Osteocyte (in vitro differentiated cells): Measurements from ENCODE around the gene GPR160. TPM values are rescaled to one million over a fixed set of nuclear protein-coding genes. Genes with fewer than 3 reads are reported as not detected.

Source experiments
- DNase-seq: peaks from one replicate; pipeline ENCODE4 v3.0.0; 2021; ENCODE audit warnings: mixed read lengths; ENCODE audit not compliant: unreplicated experiment; ENCODE audit errors: extremely low spot score
- H3K27ac Mint-ChIP-seq: one replicate; pipeline ENCODE4 v1.8.0; 2021; ENCODE audit warnings: mild to moderate bottlenecking, mixed read lengths; ENCODE audit not compliant: unreplicated experiment
- H3K27me3 Mint-ChIP-seq: one replicate; pipeline ENCODE4 v1.8.0; 2021; ENCODE audit warnings: mixed read lengths; ENCODE audit not compliant: unreplicated experiment
- H3K36me3 Mint-ChIP-seq: one replicate; pipeline ENCODE4 v1.8.0; 2021; ENCODE audit warnings: mixed read lengths; ENCODE audit not compliant: unreplicated experiment
- H3K4me1 Mint-ChIP-seq: one replicate; pipeline ENCODE4 v1.8.0; 2021; ENCODE audit warnings: mixed read lengths; ENCODE audit not compliant: unreplicated experiment
- H3K4me3 Mint-ChIP-seq: one replicate; pipeline ENCODE4 v1.8.0; 2021; ENCODE audit warnings: mild to moderate bottlenecking, moderate library complexity, mixed read lengths; ENCODE audit not compliant: unreplicated experiment
- H3K9me3 Mint-ChIP-seq: one replicate; pipeline ENCODE4 v1.8.0; 2021; ENCODE audit warnings: mixed read lengths; ENCODE audit not compliant: unreplicated experiment
- CTCF ChIP-seq: fragments of 200-600 bp; sonication (generic); IDR thresholded peaks from 2 replicates; pipeline ENCODE4 v1.5.0; 2021; ENCODE audit warnings: antibody characterized with exemption, mild to moderate bottlenecking, moderate library complexity
- total RNA-seq: library from RNA; stranded (reverse); gene quantifications from 2 replicates; pipeline ENCODE4 v1.2.1, GENCODE V29; 2021

The GPR160 gene
- total RNA-seq, 1 donor from 2014 or later = 0.27 TPM

- no peak for TF ChIP-seq CTCF
- peaks cover 27% of the 10 kb centered on the region for H3K36me3 Mint-ChIP-seq
- H3K4me3 Mint-ChIP-seq = no peak overlapping the region
- H3K4me1 Mint-ChIP-seq = peaks cover 9% of the 10 kb centered on the region
- no peaks in the 10 kb centered on the region for H3K27me3 Mint-ChIP-seq
- no peak for DNase-seq
- H3K27ac Mint-ChIP-seq = no peak overlapping the region
- H3K9me3 Mint-ChIP-seq = no peaks in the 10 kb centered on the region
These were observed 41.0 kb downstream of the GPR160 start for GRCh38 chr3:170078620-170079281.

GRCh38 chr3:170079536-170080165, 41.9 kb downstream of the GPR160 start:
- Mint-ChIP-seq H3K4me3 (no peak overlapping the region), H3K36me3 (peaks cover 33% of the 10 kb centered on the region), H3K9me3 (no peaks in the 10 kb centered on the region), H3K27ac (no peak overlapping the region), H3K4me1 (peaks cover 9% of the 10 kb centered on the region), H3K27me3 (no peaks in the 10 kb centered on the region)
- DNase-seq = no peak
- no peak for TF ChIP-seq CTCF

- no peak for TF ChIP-seq CTCF
- no peak for DNase-seq
- peaks cover 38% of the 10 kb centered on the region for H3K36me3 Mint-ChIP-seq
- no peaks in the 10 kb centered on the region for H3K27me3 Mint-ChIP-seq
- H3K27ac Mint-ChIP-seq = no peak overlapping the region
- H3K4me3 Mint-ChIP-seq = no peak overlapping the region
- peaks cover 9% of the 10 kb centered on the region for H3K4me1 Mint-ChIP-seq
- H3K9me3 Mint-ChIP-seq = no peaks in the 10 kb centered on the region
These were observed 42.8 kb downstream of the GPR160 start for GRCh38 chr3:170080605-170081004.

- no peak for DNase-seq
- H3K27me3 Mint-ChIP-seq = no peaks in the 10 kb centered on the region
- no peak overlapping the region for H3K27ac Mint-ChIP-seq
- H3K9me3 Mint-ChIP-seq = no peaks in the 10 kb centered on the region
- peaks cover 9% of the 10 kb centered on the region for H3K4me1 Mint-ChIP-seq
- no peak for TF ChIP-seq CTCF
- H3K4me3 Mint-ChIP-seq = no peak overlapping the region
- peaks cover 44% of the 10 kb centered on the region for H3K36me3 Mint-ChIP-seq
These were observed 43.4 kb downstream of the GPR160 start for GRCh38 chr3:170081079-170081741.

- Mint-ChIP-seq H3K27me3 (no peaks in the 10 kb centered on the region), H3K4me3 (no peak overlapping the region), H3K4me1 (peaks cover 9% of the 10 kb centered on the region), H3K36me3 (peaks cover 45% of the 10 kb centered on the region), H3K9me3 (no peaks in the 10 kb centered on the region), H3K27ac (no peak overlapping the region)
- no peak for TF ChIP-seq CTCF
- DNase-seq = no peak
These were observed 45.5 kb downstream of the GPR160 start for GRCh38 chr3:170083343-170083742.
